Pancreas (tissue), 10 donors: ENCODE measurements around the gene CSTPP1. TPM values are rescaled to one million over a fixed set of nuclear protein-coding genes. Genes with fewer than 3 reads are reported as not detected.
A peak's percentile ranks its signal among the peaks of the same experiment; 100 is the strongest.

Experiments
- ATAC-seq, 4 donors: fragments of 200-7000 bp; cut with Tn5 transposase; one replicate each; pipeline versions ENCODE4 v1.8.0 to v1.9.1; 2020; ENCODE audit warnings: mild to moderate bottlenecking in 4 of 4, moderate library complexity in 4 of 4
- DNase-seq, 6 donors: peaks; one replicate each; pipeline ENCODE4 v3.0.0-alpha.2; 2020
- FAIRE-seq: peaks from 2 replicates; lab custom pipeline; 2012; peaks lifted over from hg19 to GRCh38; lab: Jason Lieb, UNC
- H3K27ac ChIP-seq, 4 donors: fragments of 200-600 bp; sonication (generic); 1 replicate in 3 of 4; 2 replicates in 1 of 4; pipeline versions ENCODE4 v1.5.0 to v1.8.0; 2020
- H3K27me3 ChIP-seq, 4 donors: fragments of 200-600 bp; one replicate each; pipeline ENCODE4 v1.8.0; 2021
- H3K36me3 ChIP-seq, 3 donors: fragments of 200-600 bp; sonication (generic) in 1 of 3; one replicate each; pipeline versions ENCODE4 v1.5.0 to v1.8.0; 2020 to 2021
- H3K4me1 ChIP-seq, 3 donors: fragments of 200-600 bp; one replicate each; pipeline ENCODE4 v1.8.0; 2021
- H3K4me3 ChIP-seq, 4 donors: fragments of 200-600 bp; sonication (generic) in 2 of 4; one replicate each; pipeline versions ENCODE4 v1.5.0 to v1.8.0; 2020 to 2021
- H3K9me3 ChIP-seq, 4 donors: fragments of 200-600 bp; one replicate each; pipeline ENCODE4 v1.8.0; 2021
- CTCF ChIP-seq, 4 donors: fragments of 200-600 bp; sonication (generic) in 3 of 4; IDR thresholded peaks; one replicate each; pipeline versions ENCODE4 v1.5.0 to v1.8.0; 2021; ENCODE audit warnings: antibody characterized with exemption in 4 of 4
- WGBS, 2 donors: extraction: QIAGEN DNeasy Blood & Tissue Kit; methylation state at CpG; one replicate each; pipeline ENCODE4 v1.1.7; 2013; 5-methylcytosine and 5-hydroxymethylcytosine counted together
- intact Hi-C, 3 donors: fragments of 100-400 bp; cut with DNase I; formaldehyde crosslinking; loops; one replicate each; pipeline versions ENCODE4 v1.11.1 to v1.14.2; 2022
- polyA plus RNA-seq, 2 donors: library from polyadenylated mRNA; stranded (reverse); fragments of 200-250 nt; gene quantifications; one replicate each; pipeline ENCODE4 v1.2.3, GENCODE V29; 2013
- total RNA-seq, 6 donors: library from RNA; stranded (reverse); fragmentation: NEBNext Ultra II Directional in 4 of 6; extraction: Animal tissue kit (Norgen Biotek cat#: 25700) in 4 of 6; gene quantifications; one replicate each; pipeline versions ENCODE4 v1.2.1 to v1.2.4, GENCODE V29; 2021 to 2023
- donor health status: healthy with polysubstance abuse.
- donor health status: DM: no; HTN: no; CAD: no; lungs with moderate emphysema.
- donor health status: DM: no; HTN: no; CAD: no.
- donor health status: control.
- donor health status: control.
- donor health status: Bipolar disorder and iron deficiency.
- donor health status: DM: yes; HTN: yes; CAD: no.
- donor health status: DM: no; HTN: no; CAD: no.
- donor health status: DM: no; HTN: no; CAD: no.
- donor health status: DM: yes; HTN: yes; CAD: no.

The CSTPP1 gene
- total and polyA plus RNA-seq, 8 donors = 9.7 to 23.6 (median 14.0) TPM

GRCh38 chr11:46976182-46976854, 39.8 kb downstream of the CSTPP1 start:
- Histone ChIP-seq H3K4me1 (peaks cover 0 to 8% (median 0%) of the 10 kb centered on the region in 3 donors), H3K27ac (no peak overlapping the region), H3K27me3 (no peaks in the 10 kb centered on the region), H3K4me3 (no peak overlapping the region), H3K36me3 (no peaks in the 10 kb centered on the region), H3K9me3 (no peaks in the 10 kb centered on the region)
- ATAC-seq = no peak
- intact Hi-C loops = no loop called here
- WGBS, 2 donors = 82 to 84% methylated on average over 5 of the region's 5 CpGs
- no peak for DNase-seq
- TF ChIP-seq CTCF (IDR thresholded peaks at IDR 0.05) = no peak
- FAIRE-seq = no peak

GRCh38 chr11:46977038-46977813, 40.7 kb downstream of the CSTPP1 start:
- 76 to 79% methylated on average over 7 of the region's 7 CpGs for WGBS, 2 donors
- FAIRE-seq = no peak
- intact Hi-C loops = no loop called here
- no peak for TF ChIP-seq CTCF (IDR thresholded peaks at IDR 0.05)
- Histone ChIP-seq H3K9me3 (no peaks in the 10 kb centered on the region), H3K4me1 (peaks cover 0 to 8% (median 0%) of the 10 kb centered on the region in 3 donors), H3K27me3 (no peaks in the 10 kb centered on the region), H3K27ac (no peak overlapping the region), H3K36me3 (no peaks in the 10 kb centered on the region), H3K4me3 (no peak overlapping the region)
- peak in 3 of 4 donors; percentile 19 to 44 (median 24) for ATAC-seq
- DNase-seq = no peak

- Histone ChIP-seq H3K36me3 (no peaks in the 10 kb centered on the region), H3K27ac (no peak overlapping the region), H3K4me3 (no peak overlapping the region), H3K9me3 (no peaks in the 10 kb centered on the region), H3K27me3 (no peaks in the 10 kb centered on the region), H3K4me1 (peaks cover 0 to 5% (median 0%) of the 10 kb centered on the region in 3 donors)
- DNase-seq (no peak), ATAC-seq (peak; percentile 28 to 62 (median 50)), FAIRE-seq (no peak)
- WGBS, 2 donors = 51 to 56% methylated on average over 1 of the region's 1 CpG
- no peak for TF ChIP-seq CTCF (IDR thresholded peaks at IDR 0.05)
- intact Hi-C loops = no loop called here
Observed at GRCh38 chr11:46978005-46978491, 41.5 kb downstream of the CSTPP1 start.

- no peaks in the 10 kb centered on the region for H3K36me3 ChIP-seq
- WGBS, 2 donors = 88 to 89% methylated on average over 5 of the region's 5 CpGs
- ATAC-seq (no peak), DNase-seq (no peak), FAIRE-seq (no peak)
- H3K27me3 ChIP-seq = no peaks in the 10 kb centered on the region
- peaks cover 0 to 3% (median 0%) of the 10 kb centered on the region in 3 donors for H3K4me1 ChIP-seq
- intact Hi-C loops = no loop called here
- no peak overlapping the region for H3K27ac ChIP-seq
- no peak for TF ChIP-seq CTCF (IDR thresholded peaks at IDR 0.05)
- H3K9me3 ChIP-seq = no peaks in the 10 kb centered on the region
- no peak overlapping the region for H3K4me3 ChIP-seq
Observed at GRCh38 chr11:46979358-46979757, 42.8 kb downstream of the CSTPP1 start.
